HG02642 (cell line): Measurements from ENCODE around the gene HERC4.
A peak's percentile ranks its signal among the peaks of the same experiment; 100 is the strongest.
"Not testable (repeated sequence)": the region's sequence is repeated elsewhere in the genome, so short reads cannot be mapped to it uniquely, and the experiment has no call there.

Experiments used
- ATAC-seq: cut with Tn5 transposase; IDR thresholded peaks from one replicate; pipeline ENCODE4 v1.9.1; 2021; ENCODE audit warnings: mild to moderate bottlenecking; ENCODE audit not compliant: unreplicated experiment, poor library complexity

Gene HERC4

GRCh38 chr10:67912331-67912946, 162.6 kb downstream of the HERC4 start:
- ATAC-seq: no peak

GRCh38 chr10:67903581-67903980, 171.5 kb downstream of the HERC4 start:
- ATAC-seq: no peak

- ATAC-seq: no peak
These were observed 181.4 kb downstream of the HERC4 start for GRCh38 chr10:67893637-67894036.

- ATAC-seq: peak; percentile 69
These were observed 190.0 kb downstream of the HERC4 start for GRCh38 chr10:67884842-67885670.

- peak; percentile 90 for ATAC-seq
These were observed 190.7 kb downstream of the HERC4 start, which contains the start of gene SIRT1 for GRCh38 chr10:67884313-67884841. TSS of gene SIRT1 (plus strand) at chr10:67884656. CDS start at chr10:67884722, 66 bp downstream.

GRCh38 chr10:67883710-67884312, 191.3 kb downstream of the HERC4 start:
- no peak for ATAC-seq

GRCh38 chr10:67878133-67878532, 196.9 kb downstream of the HERC4 start:
- no peak for ATAC-seq

GRCh38 chr10:67877421-67877820, 197.7 kb downstream of the HERC4 start:
- ATAC-seq: not testable (repeated sequence)

- ATAC-seq: no peak
These were observed 199.5 kb downstream of the HERC4 start for GRCh38 chr10:67875340-67876238.
